Adipocyte (in vitro differentiated cells): ENCODE results near the gene TRPC4AP.
A peak's percentile ranks its signal among the peaks of the same experiment; 100 is the strongest.
"Not testable (repeated sequence)": the region's sequence is repeated elsewhere in the genome, so short reads cannot be mapped to it uniquely, and the experiment has no call there.

Source experiments
- DNase-seq: peaks from one replicate; pipeline ENCODE4 v3.0.0-alpha.2; 2015; ENCODE audit warnings: low read depth
- H3K27me3 ChIP-seq: replicated peaks from 2 replicates; pipeline ENCODE4 v1.7.0; 2013; ENCODE audit warnings: mild to moderate bottlenecking, low read length, moderate library complexity; ENCODE audit not compliant: control insufficient read depth, insufficient read depth
- H3K36me3 ChIP-seq: 2 replicates; pipeline ENCODE4 v1.7.0; 2013; ENCODE audit warnings: low read length, mild to moderate bottlenecking, moderate library complexity; ENCODE audit not compliant: control insufficient read depth, insufficient read depth, severe bottlenecking
- H3K4me1 ChIP-seq: 2 replicates; pipeline ENCODE4 v1.7.0; 2013; ENCODE audit warnings: mild to moderate bottlenecking, low read length, moderate library complexity; ENCODE audit not compliant: control insufficient read depth, insufficient read depth
- H3K4me3 ChIP-seq: 2 replicates; pipeline ENCODE4 v1.7.0; 2013; ENCODE audit warnings: mild to moderate bottlenecking, low read length, moderate library complexity
- H3K9ac ChIP-seq: 2 replicates; pipeline ENCODE4 v1.7.0; 2013; ENCODE audit warnings: mild to moderate bottlenecking, low read length, moderate library complexity
- H3K9me3 ChIP-seq: 2 replicates; pipeline ENCODE4 v1.7.0; 2013; ENCODE audit warnings: mild to moderate bottlenecking, low read length, moderate library complexity; ENCODE audit not compliant: control insufficient read depth

Gene TRPC4AP

GRCh38 chr20:35120012-35120701 is 27.6 kb upstream of the TRPC4AP start:
- H3K4me1 ChIP-seq: peaks cover 39% of the 10 kb centered on the region
- peaks cover 60% of the 10 kb centered on the region for H3K36me3 ChIP-seq
- DNase-seq: peak; percentile 20
- no peaks in the 10 kb centered on the region for H3K9me3 ChIP-seq
- peak overlapping the region; percentile 2 for H3K9ac ChIP-seq
- no peak overlapping the region for H3K4me3 ChIP-seq
- H3K27me3 ChIP-seq: no peaks in the 10 kb centered on the region

- H3K9ac ChIP-seq: peak overlapping the region; percentile 47
- peaks cover 41% of the 10 kb centered on the region for H3K36me3 ChIP-seq
- no peaks in the 10 kb centered on the region for H3K9me3 ChIP-seq
- DNase-seq: no peak
- no peaks in the 10 kb centered on the region for H3K27me3 ChIP-seq
- no peak overlapping the region for H3K4me3 ChIP-seq
- H3K4me1 ChIP-seq: peaks cover 39% of the 10 kb centered on the region
Measured at GRCh38 chr20:35117629-35118028, 25.0 kb upstream of the TRPC4AP start.

GRCh38 chr20:35117196-35117595 is 24.6 kb upstream of the TRPC4AP start:
- H3K9me3 ChIP-seq: no peaks in the 10 kb centered on the region
- H3K27me3 ChIP-seq: no peaks in the 10 kb centered on the region
- H3K9ac ChIP-seq: peak overlapping the region; percentile 47
- no peak overlapping the region for H3K4me3 ChIP-seq
- peaks cover 39% of the 10 kb centered on the region for H3K36me3 ChIP-seq
- H3K4me1 ChIP-seq: peaks cover 39% of the 10 kb centered on the region
- DNase-seq: peak; percentile 36

GRCh38 chr20:35116258-35116657 is 23.7 kb upstream of the TRPC4AP start:
- Histone ChIP-seq H3K27me3 (no peaks in the 10 kb centered on the region), H3K9ac (peak overlapping the region; percentile 59), H3K4me1 (peaks cover 46% of the 10 kb centered on the region), H3K36me3 (peaks cover 29% of the 10 kb centered on the region), H3K4me3 (no peak overlapping the region), H3K9me3 (no peaks in the 10 kb centered on the region)
- DNase-seq: no peak

GRCh38 chr20:35115606-35116005 is 23.0 kb upstream of the TRPC4AP start:
- H3K4me3 ChIP-seq: no peak overlapping the region
- no peak for DNase-seq
- H3K9me3 ChIP-seq: no peaks in the 10 kb centered on the region
- no peaks in the 10 kb centered on the region for H3K27me3 ChIP-seq
- no peak overlapping the region for H3K9ac ChIP-seq
- H3K4me1 ChIP-seq: peaks cover 50% of the 10 kb centered on the region
- peaks cover 28% of the 10 kb centered on the region for H3K36me3 ChIP-seq

- not testable (repeated sequence) for H3K4me3 ChIP-seq, H3K27me3 ChIP-seq, H3K9ac ChIP-seq, H3K9me3 ChIP-seq, DNase-seq
- H3K36me3 ChIP-seq: peaks cover 18% of the 10 kb centered on the region
- peaks cover 29% of the 10 kb centered on the region for H3K4me1 ChIP-seq
Measured at GRCh38 chr20:35112276-35112675, 19.7 kb upstream of the TRPC4AP start.

- Histone ChIP-seq H3K9ac (peak overlapping the region; percentile 20), H3K4me3 (peak overlapping the region; percentile 11), H3K36me3 (peaks cover 17% of the 10 kb centered on the region), H3K4me1 (peaks cover 22% of the 10 kb centered on the region), H3K27me3 (no peaks in the 10 kb centered on the region), H3K9me3 (no peaks in the 10 kb centered on the region)
- DNase-seq: peak; percentile 22
Measured at GRCh38 chr20:35111141-35111888, 18.7 kb upstream of the TRPC4AP start.

- no peak for DNase-seq
- Histone ChIP-seq H3K9me3 (no peaks in the 10 kb centered on the region), H3K27me3 (no peaks in the 10 kb centered on the region), H3K4me3 (no peak overlapping the region), H3K36me3 (peaks cover 3% of the 10 kb centered on the region), H3K4me1 (peaks cover 26% of the 10 kb centered on the region), H3K9ac (no peak overlapping the region)
Measured at GRCh38 chr20:35108921-35109320, 16.3 kb upstream of the TRPC4AP start.

GRCh38 chr20:35106827-35107380 is 14.3 kb upstream of the TRPC4AP start:
- Histone ChIP-seq H3K4me3 (no peak overlapping the region), H3K9me3 (no peaks in the 10 kb centered on the region), H3K9ac (no peak overlapping the region), H3K36me3 (no peaks in the 10 kb centered on the region), H3K27me3 (no peaks in the 10 kb centered on the region), H3K4me1 (peaks cover 32% of the 10 kb centered on the region)
- DNase-seq: no peak

- DNase-seq: no peak
- no peak overlapping the region for H3K9ac ChIP-seq
- no peaks in the 10 kb centered on the region for H3K9me3 ChIP-seq
- no peaks in the 10 kb centered on the region for H3K27me3 ChIP-seq
- H3K4me3 ChIP-seq: no peak overlapping the region
- H3K4me1 ChIP-seq: peaks cover 22% of the 10 kb centered on the region
- H3K36me3 ChIP-seq: no peaks in the 10 kb centered on the region
Measured at GRCh38 chr20:35104685-35105295, 12.2 kb upstream of the TRPC4AP start.

GRCh38 chr20:35101620-35102019 is 9.0 kb upstream of the TRPC4AP start:
- no peak overlapping the region for H3K4me3 ChIP-seq
- H3K27me3 ChIP-seq: no peaks in the 10 kb centered on the region
- DNase-seq: no peak
- H3K4me1 ChIP-seq: peaks cover 32% of the 10 kb centered on the region
- H3K9me3 ChIP-seq: no peaks in the 10 kb centered on the region
- no peaks in the 10 kb centered on the region for H3K36me3 ChIP-seq
- H3K9ac ChIP-seq: no peak overlapping the region
